HFF-Myc (cell line): ENCODE data around the gene GRIP1.

Experiments
- DNase-seq: peaks from one replicate; pipeline ENCODE4 v3.0.0-alpha.2; 2011; ENCODE audit warnings: low read depth; ENCODE audit errors: extremely low read depth
- H3K4me3 ChIP-seq: replicated peaks from 2 replicates; pipeline ENCODE4 v1.5.1; 2011; ENCODE audit warnings: low read depth, mild to moderate bottlenecking, control low read depth, low read length
- TF ChIP-seq, protein P1 (sequence below): IDR thresholded peaks from 2 replicates; pipeline ENCODE4 v1.5.1; 2012; ENCODE audit warnings: mild to moderate bottlenecking, low read depth, low read length, control low read depth; ENCODE audit errors: missing control alignments

GRIP1 gene

DNA sequence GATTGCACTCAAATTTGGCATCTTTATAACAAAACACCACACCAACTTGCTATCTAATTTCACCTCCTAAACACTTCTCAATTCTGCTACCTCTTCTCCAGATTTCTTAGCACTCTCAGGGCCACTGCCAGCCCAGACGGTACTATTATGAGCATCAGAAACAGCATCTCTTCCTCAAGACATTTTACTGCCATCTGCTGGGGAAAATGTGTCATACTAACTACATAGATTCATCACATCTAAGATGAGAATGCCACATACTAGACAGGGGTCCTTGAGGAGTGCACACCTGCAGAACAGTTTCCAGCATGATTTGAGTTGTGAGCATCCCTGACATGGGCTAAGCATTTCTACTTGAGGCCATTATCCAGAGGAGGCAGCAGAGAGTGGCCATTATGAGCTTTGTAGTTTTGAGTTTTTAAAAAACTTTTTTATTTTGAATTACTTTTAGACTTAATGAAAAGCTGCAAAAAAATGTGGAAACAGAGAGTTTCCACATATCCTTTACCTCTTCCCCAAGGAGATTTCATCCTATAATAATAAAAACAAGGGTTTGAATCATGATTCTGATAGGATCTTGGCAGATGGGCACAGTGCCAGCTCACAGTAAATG, 15.1 kb upstream of the GRIP1 start:
- peak; percentile 41 for DNase-seq
- H3K4me3 ChIP-seq = no peak overlapping the region
- TF ChIP-seq, protein P1, sequence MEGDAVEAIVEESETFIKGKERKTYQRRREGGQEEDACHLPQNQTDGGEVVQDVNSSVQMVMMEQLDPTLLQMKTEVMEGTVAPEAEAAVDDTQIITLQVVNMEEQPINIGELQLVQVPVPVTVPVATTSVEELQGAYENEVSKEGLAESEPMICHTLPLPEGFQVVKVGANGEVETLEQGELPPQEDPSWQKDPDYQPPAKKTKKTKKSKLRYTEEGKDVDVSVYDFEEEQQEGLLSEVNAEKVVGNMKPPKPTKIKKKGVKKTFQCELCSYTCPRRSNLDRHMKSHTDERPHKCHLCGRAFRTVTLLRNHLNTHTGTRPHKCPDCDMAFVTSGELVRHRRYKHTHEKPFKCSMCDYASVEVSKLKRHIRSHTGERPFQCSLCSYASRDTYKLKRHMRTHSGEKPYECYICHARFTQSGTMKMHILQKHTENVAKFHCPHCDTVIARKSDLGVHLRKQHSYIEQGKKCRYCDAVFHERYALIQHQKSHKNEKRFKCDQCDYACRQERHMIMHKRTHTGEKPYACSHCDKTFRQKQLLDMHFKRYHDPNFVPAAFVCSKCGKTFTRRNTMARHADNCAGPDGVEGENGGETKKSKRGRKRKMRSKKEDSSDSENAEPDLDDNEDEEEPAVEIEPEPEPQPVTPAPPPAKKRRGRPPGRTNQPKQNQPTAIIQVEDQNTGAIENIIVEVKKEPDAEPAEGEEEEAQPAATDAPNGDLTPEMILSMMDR = peak; percentile 53

DNA sequence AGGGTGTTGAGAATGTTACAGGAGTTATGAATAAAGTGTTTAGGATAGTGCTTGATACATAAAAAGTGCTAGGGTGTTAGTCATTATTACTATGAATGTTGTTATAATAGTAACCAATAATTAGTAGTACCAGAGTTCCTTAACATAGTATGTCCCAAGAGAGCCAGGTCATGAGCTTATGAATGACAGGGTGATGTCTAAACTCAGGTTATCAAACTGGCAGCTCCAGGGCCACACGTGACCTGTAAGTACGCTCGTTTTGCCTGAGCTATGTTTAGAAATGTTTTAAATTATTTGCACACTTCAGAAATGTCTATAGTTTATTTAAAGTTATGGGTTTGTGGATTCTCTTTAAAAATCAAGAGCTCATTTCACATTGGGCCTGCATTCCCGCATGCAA, 14.1 kb upstream of the GRIP1 start:
- no peak overlapping the region for H3K4me3 ChIP-seq
- TF ChIP-seq, protein P1 = no peak
- DNase-seq = no peak

DNA sequence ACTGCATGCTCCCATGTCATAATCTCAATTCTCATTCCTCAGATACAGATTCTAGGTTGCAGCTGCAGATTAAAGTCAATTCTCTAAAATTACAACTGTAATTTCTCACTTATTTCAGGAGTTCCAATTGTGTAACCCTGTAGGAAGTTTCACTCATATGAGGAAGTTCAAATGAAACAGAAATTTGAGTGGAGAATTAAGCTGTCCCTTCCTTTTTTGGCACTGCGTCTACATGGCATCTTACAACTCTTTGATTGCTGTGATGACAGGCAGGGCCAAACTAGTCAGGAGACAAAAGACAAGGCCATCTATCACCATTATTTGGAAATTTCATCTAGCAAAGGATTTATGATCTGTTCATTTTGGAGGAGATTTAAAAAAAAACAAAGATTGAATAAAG, 13.3 kb upstream of the GRIP1 start:
- DNase-seq = no peak
- H3K4me3 ChIP-seq = no peak overlapping the region
- TF ChIP-seq, protein P1 = no peak

DNA sequence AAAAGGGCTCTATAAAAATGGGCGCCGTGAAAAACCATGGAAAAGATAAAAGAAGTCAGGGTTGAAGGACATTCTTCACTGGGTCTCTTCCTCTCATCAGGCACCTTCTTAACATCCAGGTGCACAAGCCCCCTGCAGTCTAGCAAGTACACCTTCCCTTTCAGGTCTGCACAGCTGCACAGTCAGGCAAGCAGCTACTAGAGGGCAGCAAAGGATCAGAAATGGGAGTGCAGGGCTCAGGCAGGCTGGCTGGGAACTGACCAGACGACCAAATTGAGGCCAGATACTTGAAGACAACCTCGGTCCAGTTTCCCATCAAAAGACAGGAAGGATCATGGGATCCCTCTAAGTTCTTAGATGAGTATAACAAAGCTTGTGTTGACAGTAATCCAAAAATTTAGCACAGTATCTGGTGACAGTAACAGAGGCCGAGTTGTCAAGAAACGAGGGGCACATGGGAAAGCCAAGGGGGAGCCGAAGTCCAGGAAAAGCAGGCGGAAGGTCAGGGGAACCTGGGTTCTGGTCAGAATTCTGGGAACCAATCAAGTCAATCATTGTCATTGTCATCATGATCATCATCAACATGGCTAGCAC, 10.1 kb upstream of the GRIP1 start:
- no peak for DNase-seq
- TF ChIP-seq, protein P1 = peak; percentile 23

DNA sequence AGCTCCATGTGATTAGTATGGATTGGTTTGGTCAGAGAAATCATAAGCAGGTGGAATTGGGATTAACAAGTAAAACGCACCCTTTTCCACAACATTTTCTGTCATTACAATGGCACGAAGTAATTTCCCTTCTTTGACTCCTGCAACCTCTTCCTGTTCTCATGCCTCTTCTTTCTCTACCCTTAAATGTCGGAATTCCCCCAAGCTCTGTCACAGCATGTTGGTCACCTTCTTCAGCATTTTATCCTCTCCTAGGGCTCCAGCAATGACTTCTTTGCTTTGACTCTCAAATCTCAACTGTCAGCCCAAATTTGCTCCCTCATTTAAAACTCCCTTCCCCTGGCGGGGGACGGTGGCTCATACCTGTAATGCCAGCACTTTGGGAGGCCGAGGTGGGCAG, 5.3 kb upstream of the GRIP1 start:
- TF ChIP-seq, protein P1 = no peak
- no peak overlapping the region for H3K4me3 ChIP-seq
- no peak for DNase-seq

More for the DNA sequence above, 10.1 kb upstream of the GRIP1 start:
- no peak overlapping the region for H3K4me3 ChIP-seq

DNA sequence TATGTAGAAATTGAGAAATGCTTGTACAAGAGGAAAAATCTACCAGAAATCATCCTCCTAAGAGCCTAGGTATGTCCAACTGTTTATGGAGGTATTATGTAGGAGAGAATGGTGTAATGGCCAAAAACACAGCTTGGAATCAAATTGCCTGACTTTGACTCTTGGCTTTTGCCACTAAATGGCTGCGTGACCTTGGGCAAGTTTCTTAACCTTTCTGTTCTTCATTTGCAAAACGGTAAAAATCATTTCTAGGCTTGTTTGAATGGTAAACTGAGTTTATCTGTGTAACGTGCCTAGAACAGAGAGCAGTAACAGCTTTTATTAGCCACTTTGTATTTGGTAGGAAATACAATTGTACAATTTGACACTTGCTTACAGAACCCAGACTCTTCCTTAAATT, 4.9 kb upstream of the GRIP1 start:
- DNase-seq = no peak
- TF ChIP-seq, protein P1 = no peak
- H3K4me3 ChIP-seq = no peak overlapping the region

DNA sequence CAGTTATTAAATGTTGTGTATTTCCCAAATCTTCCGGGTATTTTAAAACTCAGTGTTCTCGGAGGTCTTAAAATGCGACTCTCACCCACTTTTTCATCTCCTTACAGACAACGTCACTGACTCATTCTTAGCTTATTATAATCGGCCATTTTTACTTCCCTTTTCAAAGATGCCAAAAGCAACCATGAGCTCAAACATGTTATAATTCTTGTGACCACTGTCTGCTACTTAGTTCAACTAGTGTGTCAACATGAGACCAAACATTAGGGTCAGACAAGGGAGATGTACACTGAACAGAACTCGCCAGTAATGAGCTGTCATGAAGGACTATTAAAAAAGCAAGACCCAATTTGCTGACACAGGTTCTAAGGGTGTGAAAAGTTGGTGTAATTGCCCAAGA, 4.2 kb upstream of the GRIP1 start:
- no peak overlapping the region for H3K4me3 ChIP-seq
- DNase-seq = no peak
- TF ChIP-seq, protein P1 = no peak
